Bone marrow (tissue), 2 donors: ENCODE measurements around the gene LRMDA.

ENCODE experiments used
- DNase-seq, 2 donors: peaks; one replicate each; lab custom pipeline; 2025; lab: John Stamatoyannopoulos, UW

The LRMDA gene

DNA sequence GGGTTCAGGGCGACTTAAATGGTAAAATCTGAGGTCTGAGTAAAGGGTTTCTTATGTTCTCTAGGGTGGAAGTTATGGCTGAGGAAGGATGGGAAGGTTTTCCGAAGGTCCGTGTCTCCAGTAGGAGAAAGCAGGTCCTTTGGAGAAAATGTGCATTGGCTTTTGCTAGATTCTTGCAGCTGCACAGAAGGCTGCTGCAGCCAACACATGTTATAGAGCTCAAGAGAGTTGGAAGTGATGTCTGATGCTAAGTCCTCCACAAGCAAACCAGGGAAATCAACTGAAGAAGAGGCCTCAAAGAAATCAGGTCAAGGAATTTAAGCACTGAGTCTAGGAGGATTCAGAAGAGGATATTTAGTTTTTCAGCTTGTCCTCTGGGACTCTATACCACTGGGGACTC is 404.6 kb downstream of the LRMDA start:
- no peak for DNase-seq

DNA sequence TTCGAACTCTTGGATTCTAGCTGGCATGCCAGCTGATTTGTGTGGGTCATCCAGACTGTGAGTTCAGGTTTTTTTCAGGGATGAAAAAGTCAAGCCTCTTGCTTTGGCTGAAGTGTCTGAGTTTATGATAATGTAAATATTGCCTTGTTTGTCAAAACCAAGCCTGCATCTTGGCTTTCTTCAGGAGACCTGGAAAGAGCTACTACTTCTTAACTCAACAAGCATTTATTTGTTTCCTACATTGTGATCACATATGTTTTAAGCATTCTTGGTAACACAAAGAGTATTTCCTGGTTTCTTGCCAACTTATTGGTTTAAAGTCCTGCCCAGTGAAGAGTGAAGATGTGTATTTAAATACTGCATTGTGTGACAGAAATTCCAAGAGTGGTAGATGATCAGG is 407.1 kb downstream of the LRMDA start:
- no peak for DNase-seq

DNA sequence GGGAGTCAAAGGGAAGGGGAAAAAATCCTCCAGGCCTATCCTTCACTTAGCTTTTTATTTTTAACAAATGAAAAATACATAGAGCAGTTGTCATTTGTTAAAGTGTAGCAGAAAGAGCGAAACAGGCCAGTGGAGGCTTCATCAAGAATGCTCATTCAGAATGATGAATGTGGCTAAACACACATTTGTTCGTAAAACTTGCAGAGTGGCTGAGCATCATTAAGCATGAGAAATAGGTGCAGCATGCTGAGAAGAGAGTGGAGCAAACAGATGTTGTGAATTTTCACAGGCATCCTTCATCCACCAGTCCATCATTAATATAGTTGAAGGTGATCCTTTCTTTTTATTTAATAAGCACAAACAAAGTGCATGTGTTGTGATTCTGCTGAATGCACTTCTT is 407.6 kb downstream of the LRMDA start:
- no peak for DNase-seq

DNA sequence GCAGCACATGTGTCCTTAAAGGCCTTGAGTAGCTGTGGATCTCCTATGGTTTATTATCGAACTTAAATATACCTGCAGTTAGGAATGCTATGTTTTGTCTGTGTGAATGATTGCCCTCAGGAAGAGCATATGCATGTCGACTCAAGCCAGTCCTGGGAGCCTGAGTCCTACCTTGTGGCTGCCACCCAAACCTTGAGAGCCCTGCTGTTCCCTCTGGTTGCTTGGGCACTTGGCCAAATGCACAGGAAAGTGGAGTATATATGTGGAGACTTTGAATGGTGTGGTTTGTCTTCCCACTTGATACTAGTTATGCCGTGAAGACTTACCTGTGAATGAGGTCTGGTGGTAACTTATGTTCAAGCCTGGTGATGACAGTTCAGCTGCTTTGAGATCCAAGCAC is 409.8 kb downstream of the LRMDA start:
- no peak for DNase-seq

GRCh38 chr10:75845176-75845947 is 413.9 kb downstream of the LRMDA start:
- DNase-seq: no peak

DNA sequence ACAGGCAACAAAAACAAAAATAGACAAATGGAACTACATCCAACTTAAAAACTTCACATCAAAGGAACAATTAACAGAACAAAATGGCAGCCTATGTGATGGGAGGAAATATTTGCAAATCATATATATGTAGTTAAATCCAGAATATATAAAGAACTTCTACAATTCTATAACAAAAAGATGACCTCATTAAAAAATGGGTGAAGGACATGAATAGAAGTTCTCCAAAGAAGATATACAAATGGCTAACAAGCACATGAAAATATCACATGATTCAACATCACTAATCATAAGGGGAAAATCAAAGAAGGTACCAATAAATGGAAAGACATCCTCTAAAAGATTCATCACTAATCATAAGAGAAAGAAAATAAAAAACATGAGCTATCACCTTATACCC is 416.1 kb downstream of the LRMDA start:
- no peak for DNase-seq

DNA sequence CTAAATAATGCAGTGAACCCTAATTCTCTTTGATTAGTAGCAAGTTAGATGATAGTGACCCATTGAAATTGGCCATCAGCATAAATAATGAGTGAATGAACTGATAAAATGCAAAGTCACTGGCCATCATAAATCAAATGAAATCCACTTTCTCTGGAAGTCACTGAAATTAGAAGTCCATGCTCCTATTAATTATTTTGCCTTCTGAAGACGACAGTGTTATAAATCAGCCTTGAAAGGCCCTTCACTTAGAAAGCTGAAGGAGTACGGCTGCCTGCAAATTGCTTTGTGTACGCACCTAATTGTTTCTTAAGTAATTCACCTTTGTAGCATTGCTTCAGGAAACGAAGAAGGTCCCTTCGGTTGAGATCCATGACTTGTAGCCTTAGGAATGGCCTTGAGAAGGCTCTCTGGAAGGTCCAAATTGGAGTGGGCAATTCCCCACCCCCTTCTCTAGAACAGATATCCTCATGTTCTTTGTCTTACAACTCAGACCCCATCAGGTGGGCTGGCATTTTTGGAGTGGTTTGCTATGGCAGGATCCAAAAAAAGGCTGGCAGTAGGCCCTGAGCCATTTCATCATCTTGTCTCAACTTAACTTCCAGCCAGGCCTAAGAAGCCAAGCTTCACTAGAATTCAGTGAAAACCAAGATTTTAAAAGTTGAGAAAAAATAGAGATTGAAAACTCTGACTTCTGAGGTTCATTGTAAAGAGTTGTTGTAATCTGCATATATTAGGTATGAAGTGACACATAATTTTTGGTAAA is 420.3 kb downstream of the LRMDA start:
- no peak for DNase-seq

DNA sequence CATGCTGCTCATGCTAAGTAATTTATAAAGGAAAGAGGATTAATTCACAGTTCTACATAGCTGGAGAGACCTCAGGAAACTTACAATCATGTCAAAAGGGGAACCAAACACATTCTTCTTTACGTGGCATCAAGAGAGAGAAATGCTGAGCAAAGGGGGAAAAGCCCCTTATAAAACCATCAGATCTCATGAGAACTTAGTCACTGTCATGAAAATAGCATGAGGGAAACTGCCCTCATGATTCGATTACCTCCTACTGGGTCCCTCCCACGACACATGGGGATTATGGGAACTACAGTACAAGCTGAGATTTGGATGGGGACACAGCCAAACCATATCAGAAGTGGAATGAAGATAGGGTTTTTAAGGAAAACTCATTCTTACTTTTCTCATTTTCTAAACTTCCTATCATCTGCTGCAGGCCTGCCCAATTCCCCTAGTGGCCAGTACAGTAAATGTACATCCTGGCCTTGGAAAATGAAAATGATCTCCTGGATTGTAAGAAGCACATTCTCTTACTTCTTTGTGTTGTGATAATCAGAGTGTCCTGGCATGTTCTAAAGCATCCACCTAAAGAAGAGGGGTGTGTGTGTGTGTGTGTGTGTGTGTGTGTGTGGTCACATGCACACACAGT is 421.5 kb downstream of the LRMDA start:
- DNase-seq: no peak

- no peak for DNase-seq
Measured at GRCh38 chr10:75857269-75857846, 425.9 kb downstream of the LRMDA start.

DNA sequence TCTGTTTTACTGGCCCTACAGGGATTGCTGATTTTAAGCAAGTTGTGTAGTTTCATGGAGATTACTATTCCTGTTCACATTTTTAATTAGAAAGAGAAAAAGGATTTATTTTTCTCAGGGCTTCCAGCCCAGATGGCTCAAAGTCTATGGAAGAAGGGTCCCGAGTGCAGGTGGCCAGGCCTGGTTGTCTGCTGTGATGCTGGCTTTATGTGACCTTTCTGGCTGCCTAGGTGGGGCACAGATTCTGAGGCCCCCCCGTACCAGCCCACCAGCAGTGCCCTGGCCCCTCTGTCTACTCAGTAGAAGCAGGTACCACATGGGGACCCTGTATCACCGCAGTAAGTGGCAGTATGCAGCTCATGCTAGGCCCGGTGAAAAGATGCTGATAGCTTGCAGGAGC is 426.5 kb downstream of the LRMDA start:
- no peak for DNase-seq

- DNase-seq: no peak
Measured at GRCh38 chr10:75858339-75858738, 426.9 kb downstream of the LRMDA start.

DNA sequence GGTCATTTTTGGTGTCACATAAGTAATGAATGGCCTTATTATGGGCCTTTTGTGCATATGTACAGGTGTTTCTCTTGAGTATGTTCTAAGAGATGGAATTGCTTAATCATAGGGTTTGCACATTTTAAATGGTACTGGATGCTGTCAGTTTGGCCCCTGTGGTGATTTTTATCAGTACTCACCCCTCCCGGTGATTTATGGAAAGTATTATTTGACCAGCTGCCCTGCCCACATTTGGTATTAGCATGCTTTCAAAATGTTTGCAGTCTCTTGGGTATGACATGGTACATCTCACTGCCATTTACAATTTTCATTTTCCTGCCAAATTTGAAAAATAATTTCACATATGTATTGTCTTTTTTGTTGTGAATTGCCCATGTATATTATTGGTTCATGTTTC is 427.7 kb downstream of the LRMDA start:
- DNase-seq: no peak

GRCh38 chr10:75860009-75860408 is 428.6 kb downstream of the LRMDA start:
- no peak for DNase-seq

DNA sequence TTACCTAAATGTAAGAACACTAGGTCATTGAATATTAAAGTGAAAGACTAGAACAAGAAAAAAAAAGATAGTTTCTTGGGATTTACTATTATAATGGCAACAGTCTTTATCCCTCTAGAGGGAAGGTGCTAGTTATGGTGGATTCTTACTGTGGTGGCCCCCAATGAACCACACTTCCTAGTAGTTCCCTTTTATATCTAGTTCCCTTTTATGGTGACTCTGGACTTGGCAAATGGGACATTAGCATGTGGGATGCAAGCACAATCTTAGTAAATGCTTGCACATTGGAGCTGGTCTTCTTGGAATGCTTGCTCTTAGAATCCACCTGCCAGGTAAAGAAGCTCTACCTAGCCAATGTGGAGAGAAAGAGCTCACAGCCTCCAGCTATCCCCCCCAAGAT is 430.2 kb downstream of the LRMDA start:
- DNase-seq: no peak

GRCh38 chr10:75862935-75863334 is 431.5 kb downstream of the LRMDA start:
- no peak for DNase-seq

GRCh38 chr10:75864717-75865116 is 433.3 kb downstream of the LRMDA start:
- DNase-seq: no peak

GRCh38 chr10:75865413-75866299 is 434.2 kb downstream of the LRMDA start:
- no peak for DNase-seq

GRCh38 chr10:75866300-75866625 is 434.8 kb downstream of the LRMDA start:
- DNase-seq: no peak

DNA sequence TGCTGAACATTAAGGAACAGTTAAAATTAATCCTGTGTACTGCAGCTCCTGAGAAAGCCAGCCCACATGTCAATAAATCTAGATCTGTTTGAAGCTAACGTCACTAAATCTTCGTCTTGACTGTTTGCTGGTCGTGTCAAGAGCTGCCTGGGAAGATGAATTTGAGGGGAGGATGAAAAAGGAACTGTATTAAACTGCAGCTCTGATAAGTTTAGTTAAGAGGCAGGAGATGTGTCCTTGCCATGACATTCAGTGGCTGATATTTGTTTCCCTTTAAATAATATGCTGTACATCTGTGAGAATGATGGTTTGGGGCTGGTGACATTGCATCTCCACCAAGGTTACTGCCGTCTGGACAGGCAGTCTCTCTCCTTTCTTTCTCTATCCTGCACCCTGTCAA is 435.3 kb downstream of the LRMDA start:
- DNase-seq: no peak

GRCh38 chr10:75868574-75868973 is 437.1 kb downstream of the LRMDA start:
- DNase-seq: no peak

- DNase-seq: no peak
Measured at GRCh38 chr10:75870039-75870645, 438.7 kb downstream of the LRMDA start.
